ENCODE data around the gene SP140L. TPM values are rescaled to one million over a fixed set of nuclear protein-coding genes. Genes with fewer than 3 reads are reported as not detected.

SP140L gene
- total RNA-seq, 1 donor, result 16.8 TPM

DNA sequence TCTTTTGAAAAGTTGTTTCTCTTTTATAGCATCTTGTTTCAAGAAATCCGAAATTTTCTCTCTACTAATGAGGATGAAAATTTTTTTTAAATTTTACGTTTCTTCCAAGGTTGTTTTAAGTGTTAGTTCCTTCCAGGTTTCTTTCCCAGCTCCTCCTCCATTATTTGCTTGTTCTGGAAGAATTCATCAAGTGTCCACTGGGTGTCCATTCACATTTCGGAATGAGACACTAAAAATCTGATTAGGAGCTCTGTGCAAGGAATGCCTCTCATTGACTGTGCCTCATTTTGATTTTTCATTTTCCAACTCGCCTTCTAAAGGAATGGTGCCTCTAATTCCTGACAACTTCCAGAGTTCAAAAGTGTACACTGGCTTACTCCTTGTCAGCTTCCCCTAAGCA lies 95.2 kb downstream of the SP140L start:
- DNase-seq (ENCODE audit: low read depth), result no peak
- peak; percentile 15 for TF ChIP-seq CTCF (IDR thresholded peaks at IDR 0.05; ENCODE audit: insufficient read depth, low read depth, low read length)
- H3K4me3 ChIP-seq (ENCODE audit: low read depth, low read length), result no peak overlapping the region

DNA sequence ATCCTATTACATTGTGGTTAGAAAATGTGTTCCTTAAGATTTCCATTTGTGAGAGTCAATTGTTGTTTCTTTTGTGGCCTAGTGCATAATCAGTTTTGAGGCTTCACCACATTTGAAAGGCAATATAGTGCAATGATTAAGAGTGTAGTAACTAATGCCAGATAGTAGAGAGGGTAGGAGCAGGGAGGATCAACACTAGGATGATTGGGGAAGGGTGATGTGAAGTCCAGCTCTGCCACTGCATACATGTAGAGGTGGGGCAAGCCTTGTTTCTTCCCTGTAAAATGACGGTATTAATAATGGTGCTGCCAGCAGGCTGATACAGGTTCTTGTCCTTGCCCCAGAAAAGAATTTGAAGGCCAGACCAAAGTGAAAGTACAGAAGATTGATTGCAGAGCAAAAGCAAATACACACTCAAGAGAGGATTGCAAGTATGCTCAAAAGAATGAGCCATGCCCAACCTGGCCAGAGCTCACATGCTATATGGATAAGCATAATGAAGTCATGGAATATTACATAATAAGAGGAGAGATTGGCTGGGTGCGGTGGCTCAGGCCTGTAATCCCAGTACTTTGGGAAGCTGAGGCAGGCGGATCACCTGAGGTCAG lies 97.0 kb downstream of the SP140L start:
- DNase-seq (ENCODE audit: low read depth), result peak; percentile 40

DNA sequence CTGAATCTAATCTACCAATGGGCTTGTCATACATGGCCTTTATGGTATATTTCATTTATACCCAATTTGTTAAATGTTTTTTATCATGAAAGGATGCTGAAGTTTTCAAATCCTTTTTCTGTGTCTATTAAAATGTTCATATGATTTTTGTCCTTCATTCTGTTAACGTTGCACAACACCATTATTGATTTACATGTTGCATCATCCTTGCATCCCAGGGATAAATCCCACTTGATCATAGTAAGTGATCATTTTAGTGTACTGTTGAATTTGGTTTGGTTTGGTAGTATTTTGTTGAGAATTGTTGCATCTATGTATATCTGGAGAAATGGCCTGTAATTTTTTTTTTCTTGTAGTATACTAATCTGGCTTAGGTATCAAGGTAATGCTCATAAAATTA lies 98.4 kb downstream of the SP140L start:
- no peak for DNase-seq (ENCODE audit: low read depth)
- TF ChIP-seq CTCF (IDR thresholded peaks at IDR 0.05; ENCODE audit: insufficient read depth, low read depth, low read length), result no peak

More for the DNA sequence above, 97.0 kb downstream of the SP140L start:
- H3K4me3 ChIP-seq (ENCODE audit: low read depth, low read length), result no peak overlapping the region
- no peak for TF ChIP-seq CTCF (IDR thresholded peaks at IDR 0.05; ENCODE audit: insufficient read depth, low read depth, low read length)

DNA sequence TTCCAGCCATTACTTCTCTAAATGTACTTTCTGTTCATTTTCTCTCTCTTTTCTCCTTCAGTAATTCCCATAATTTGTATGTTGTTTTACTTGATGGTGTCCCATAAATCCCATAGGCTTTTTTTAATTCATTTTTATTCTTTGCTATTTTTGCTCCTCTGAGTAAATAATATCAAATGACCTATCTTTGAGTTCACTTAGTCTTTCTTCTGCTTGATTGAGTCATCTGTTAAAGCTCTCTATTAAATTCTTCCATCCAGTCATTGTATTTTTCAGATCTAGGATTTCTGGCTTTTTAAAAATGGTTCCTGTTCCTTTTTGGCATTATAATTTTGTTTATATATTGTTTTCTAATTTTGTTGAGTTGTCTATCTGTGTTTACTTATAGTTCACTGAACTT lies 102.5 kb downstream of the SP140L start:
- DNase-seq (ENCODE audit: low read depth), result no peak
- TF ChIP-seq CTCF (IDR thresholded peaks at IDR 0.05; ENCODE audit: insufficient read depth, low read depth, low read length), result no peak
- H3K4me3 ChIP-seq (ENCODE audit: low read depth, low read length), result no peak overlapping the region

More for the DNA sequence above, 98.4 kb downstream of the SP140L start:
- H3K4me3 ChIP-seq (ENCODE audit: low read depth, low read length), result no peak overlapping the region

GRCh38 chr2:230430957-230431910 lies 104.2 kb downstream of the SP140L start:
- no peak overlapping the region for H3K4me3 ChIP-seq (ENCODE audit: low read depth, low read length)
- no peak for DNase-seq (ENCODE audit: low read depth)
- no peak for TF ChIP-seq CTCF (IDR thresholded peaks at IDR 0.05; ENCODE audit: insufficient read depth, low read depth, low read length)

GRCh38 chr2:230434677-230435324 lies 107.8 kb downstream of the SP140L start:
- TF ChIP-seq CTCF (IDR thresholded peaks at IDR 0.05; ENCODE audit: insufficient read depth, low read depth, low read length), result no peak
- peak; percentile 45 for DNase-seq (ENCODE audit: low read depth)
- no peak overlapping the region for H3K4me3 ChIP-seq (ENCODE audit: low read depth, low read length)
